ENCODE results near the gene PELI3. TPM values are rescaled to one million over a fixed set of nuclear protein-coding genes. Genes with fewer than 3 reads are reported as not detected.
A peak's percentile ranks its signal among the peaks of the same experiment; 100 is the strongest.

The PELI3 gene
- total RNA-seq, 1 experiment from 2014 or later = 21.1 TPM

- Mint-ChIP-seq H3K4me1 (ENCODE audit: low read depth, unreplicated experiment) (peaks cover 17% of the 10 kb centered on the region), H3K27ac (ENCODE audit: unreplicated experiment) (peak overlapping the region; percentile 12), H3K36me3 (ENCODE audit: insufficient read depth, unreplicated experiment) (peaks cover 11% of the 10 kb centered on the region), H3K27me3 (ENCODE audit: insufficient read depth, unreplicated experiment) (no peaks in the 10 kb centered on the region), H3K4me3 (ENCODE audit: unreplicated experiment) (peak overlapping the region; percentile 90), H3K9me3 (ENCODE audit: unreplicated experiment) (peaks cover 9% of the 10 kb centered on the region)
- no peak for TF ChIP-seq CTCF (IDR thresholded peaks at IDR 0.05; ENCODE audit: insufficient read depth in 1 of 2, low read depth in 1 of 2, low read length in 1 of 2, severe bottlenecking in 1 of 2, unreplicated experiment in 1 of 2)
- peaks cover 19% of the 10 kb centered on the region for H3K4me1 ChIP-seq
- ChIA-PET POLR2A (interaction anchor here (0.9 to 1.6 kb wide), 3 partner anchors 12 to 171 kb away, joined by 3 to 57 read pairs (median 4); partner anchors contain the start of genes DPP3, MRPL11 and RBM4), CTCF (interaction anchor here (1.1 to 3.9 kb wide), 6 partner anchors 9 to 210 kb away, joined by 3 to 65 read pairs (median 14); partner anchors contain the start of genes DPP3, MRPL11 and RBM4B)
- intact Hi-C loops (cut with micrococcal nuclease; ENCODE audit: unreplicated experiment) = no loop called here
- DNase-seq = peak in 1 of 2 experiments; percentile 57
- BruUV-seq (replicated peaks) = no TSS peak
- H3K9me3 ChIP-seq = peaks cover 3% of the 10 kb centered on the region; the same call in 1 of the 2 replicates
- H3K36me3 ChIP-seq (ENCODE audit: control insufficient read depth, insufficient read depth, low read length) = no peaks in the 10 kb centered on the region
- H3K27me3 ChIP-seq (replicated peaks; ENCODE audit: control insufficient read depth, insufficient read depth, low read length) = no peaks in the 10 kb centered on the region; the same call in 1 of the 2 replicates
- peak overlapping the region; percentile 66 for H3K4me3 ChIP-seq (ENCODE audit: low read depth, low read length)
These were observed 1.1 kb downstream of the PELI3 start for GRCh38 chr11:66467756-66468155.

GRCh38 chr11:66468691-66469090 lies 2.0 kb downstream of the PELI3 start:
- Histone ChIP-seq H3K4me1 (peaks cover 19% of the 10 kb centered on the region), H3K4me3 (ENCODE audit: low read depth, low read length) (no peak overlapping the region), H3K9me3 (no peaks in the 10 kb centered on the region), H3K36me3 (ENCODE audit: control insufficient read depth, insufficient read depth, low read length) (no peaks in the 10 kb centered on the region), H3K27me3 (replicated peaks; ENCODE audit: control insufficient read depth, insufficient read depth, low read length) (no peaks in the 10 kb centered on the region; the same call in 1 of the 2 replicates)
- no peak for DNase-seq
- peaks cover 13% of the 10 kb centered on the region for H3K36me3 Mint-ChIP-seq (ENCODE audit: insufficient read depth, unreplicated experiment)
- TSS peak; percentile 23 for BruUV-seq (replicated peaks)
- TF ChIP-seq CTCF (IDR thresholded peaks at IDR 0.05; ENCODE audit: insufficient read depth in 1 of 2, low read depth in 1 of 2, low read length in 1 of 2, severe bottlenecking in 1 of 2, unreplicated experiment in 1 of 2) = no peak
- CTCF ChIA-PET = interaction anchor here (0.6 to 3.9 kb wide), 5 partner anchors 8 to 51 kb away, joined by 3 to 44 read pairs (median 6); partner anchors contain the start of genes DPP3 and MRPL11
- H3K9me3 Mint-ChIP-seq (ENCODE audit: unreplicated experiment) = peaks cover under 1% of the 10 kb centered on the region
- H3K27me3 Mint-ChIP-seq (ENCODE audit: insufficient read depth, unreplicated experiment) = no peaks in the 10 kb centered on the region
- no peak overlapping the region for H3K27ac Mint-ChIP-seq (ENCODE audit: unreplicated experiment)
- H3K4me3 Mint-ChIP-seq (ENCODE audit: unreplicated experiment) = peak overlapping the region; percentile 90
- intact Hi-C loops (cut with micrococcal nuclease; ENCODE audit: unreplicated experiment) = no loop called here
- H3K4me1 Mint-ChIP-seq (ENCODE audit: low read depth, unreplicated experiment) = peaks cover 17% of the 10 kb centered on the region
- POLR2A ChIA-PET = interaction anchor here (1.2 kb wide), 1 partner anchor 11 kb away, joined by 14 read pairs; the partner anchor contains the start of gene DPP3

GRCh38 chr11:66469441-66469840 lies 2.7 kb downstream of the PELI3 start:
- Mint-ChIP-seq H3K9me3 (ENCODE audit: unreplicated experiment) (no peaks in the 10 kb centered on the region), H3K27me3 (ENCODE audit: insufficient read depth, unreplicated experiment) (no peaks in the 10 kb centered on the region), H3K27ac (ENCODE audit: unreplicated experiment) (no peak overlapping the region), H3K36me3 (ENCODE audit: insufficient read depth, unreplicated experiment) (peaks cover 20% of the 10 kb centered on the region), H3K4me1 (ENCODE audit: low read depth, unreplicated experiment) (peaks cover 17% of the 10 kb centered on the region), H3K4me3 (ENCODE audit: unreplicated experiment) (no peak overlapping the region)
- Histone ChIP-seq H3K4me1 (peaks cover 19% of the 10 kb centered on the region), H3K36me3 (ENCODE audit: control insufficient read depth, insufficient read depth, low read length) (no peaks in the 10 kb centered on the region), H3K9me3 (no peaks in the 10 kb centered on the region), H3K27me3 (replicated peaks; ENCODE audit: control insufficient read depth, insufficient read depth, low read length) (no peaks in the 10 kb centered on the region; the same call in 1 of the 2 replicates), H3K4me3 (ENCODE audit: low read depth, low read length) (no peak overlapping the region)
- DNase-seq = no peak
- intact Hi-C loops (cut with micrococcal nuclease; ENCODE audit: unreplicated experiment) = no loop called here
- no peak for TF ChIP-seq CTCF (IDR thresholded peaks at IDR 0.05; ENCODE audit: insufficient read depth in 1 of 2, low read depth in 1 of 2, low read length in 1 of 2, severe bottlenecking in 1 of 2, unreplicated experiment in 1 of 2)
- POLR2A ChIA-PET = interaction anchor here (1.2 kb wide), 1 partner anchor 10 kb away, joined by 14 read pairs; the partner anchor contains the start of gene DPP3
- CTCF ChIA-PET = interaction anchor here (1.6 to 3.9 kb wide), 3 partner anchors 10 to 51 kb away, joined by 6 to 44 read pairs (median 11); partner anchors contain the start of genes DPP3 and MRPL11
- no TSS peak for BruUV-seq (replicated peaks)

All from Caco-2 (cell line).